Panc1 (cell line): Measurements from ENCODE around the gene DCHS2.

ENCODE experiments used
- CTCF ChIP-seq: fragments of 450-650 bp; IDR thresholded peaks from 2 replicates; pipeline ENCODE4 v1.5.1; 2017; ENCODE audit warnings: mild to moderate bottlenecking
- POLR2AphosphoS5 ChIP-seq: IDR thresholded peaks from 2 replicates; pipeline ENCODE4 v1.6.1; 2012; ENCODE audit warnings: mild to moderate bottlenecking, low read depth, low read length, moderate library complexity
- REST ChIP-seq, 2 experiments: IDR thresholded peaks; 2 replicates each; pipeline ENCODE4 v1.6.1; 2011 to 2012; ENCODE audit warnings: low read depth in 2 of 2, control low read depth in 1 of 2, low read length in 1 of 2, mild to moderate bottlenecking in 1 of 2, moderate library complexity in 1 of 2; ENCODE audit not compliant: insufficient read depth in 1 of 2
- SIN3A ChIP-seq: IDR thresholded peaks from 2 replicates; pipeline ENCODE4 v1.6.1; 2012; ENCODE audit warnings: low read depth, mild to moderate bottlenecking, low read length, moderate library complexity, borderline replicate concordance; ENCODE audit not compliant: insufficient read depth
- TCF7L2 ChIP-seq: IDR thresholded peaks from 2 replicates; pipeline ENCODE4 v1.6.1; 2011; ENCODE audit warnings: mild to moderate bottlenecking, low read depth, low read length, inconsistent platforms

GRCh38 chr4:154489558-154490233 is 1.9 kb downstream of the DCHS2 start:
- TF ChIP-seq REST (IDR thresholded peaks at IDR 0.05; ENCODE audit: insufficient read depth in 1 of 2, low read depth in 2 of 2, low read length in 1 of 2) (no peak), CTCF (no peak), POLR2AphosphoS5 (no peak), TCF7L2 (no peak), SIN3A (no peak)
